Stimulated activated CD8-positive, alpha-beta memory T cell treated with anti-CD3 and anti-CD28 coated beads, Interleukin-4, amount 100 ng/mL, for 4 hours (primary cell): Measurements from ENCODE around the gene PCNT.
"Not testable (repeated sequence)": the region's sequence is repeated elsewhere in the genome, so short reads cannot be mapped to it uniquely, and the experiment has no call there.

Experiments used
- DNase-seq, 2 donors: peaks; one replicate each; pipeline ENCODE4 v3.0.0-alpha.2; 2020; ENCODE audit warnings: low read depth in 2 of 2, low spot score in 1 of 2

PCNT gene

GRCh38 chr21:46425041-46425440 is 101.1 kb downstream of the PCNT start:
- no peak for DNase-seq

GRCh38 chr21:46425571-46425970 is 101.6 kb downstream of the PCNT start:
- DNase-seq, result peak; percentile 34

GRCh38 chr21:46426313-46427046 is 102.5 kb downstream of the PCNT start:
- no peak for DNase-seq

GRCh38 chr21:46427516-46427915 is 103.6 kb downstream of the PCNT start:
- no peak for DNase-seq

GRCh38 chr21:46428286-46428685 is 104.3 kb downstream of the PCNT start:
- no peak for DNase-seq

- no peak for DNase-seq
These were observed 105.2 kb downstream of the PCNT start for GRCh38 chr21:46428987-46429710.

- DNase-seq, result no peak
These were observed 106.1 kb downstream of the PCNT start for GRCh38 chr21:46429754-46430681.

GRCh38 chr21:46431448-46431847 is 107.5 kb downstream of the PCNT start:
- DNase-seq, result no peak

- DNase-seq, result no peak
These were observed 108.0 kb downstream of the PCNT start for GRCh38 chr21:46431884-46432488.

- not testable (repeated sequence) for DNase-seq
These were observed 109.2 kb downstream of the PCNT start for GRCh38 chr21:46433116-46433515.

GRCh38 chr21:46434322-46434958 is 110.5 kb downstream of the PCNT start:
- DNase-seq, result no peak

- DNase-seq, result no peak
These were observed 111.9 kb downstream of the PCNT start for GRCh38 chr21:46435786-46436227.

GRCh38 chr21:46436621-46437020 is 112.7 kb downstream of the PCNT start:
- no peak for DNase-seq

GRCh38 chr21:46437096-46437498 is 113.1 kb downstream of the PCNT start:
- DNase-seq, result no peak

- no peak for DNase-seq
These were observed 113.6 kb downstream of the PCNT start for GRCh38 chr21:46437511-46437910.

GRCh38 chr21:46438241-46438640 is 114.3 kb downstream of the PCNT start:
- DNase-seq, result no peak

GRCh38 chr21:46439906-46440305 is 116.0 kb downstream of the PCNT start:
- DNase-seq, result no peak

- no peak for DNase-seq
These were observed 117.4 kb downstream of the PCNT start for GRCh38 chr21:46441331-46441730.

- no peak for DNase-seq
These were observed 118.1 kb downstream of the PCNT start for GRCh38 chr21:46441961-46442498.

- DNase-seq, result no peak
These were observed 119.0 kb downstream of the PCNT start for GRCh38 chr21:46442938-46443337.
